Hepatocyte (in vitro differentiated cells): Measurements from ENCODE around the gene SH3RF1.

Experiments
- CTCF ChIP-seq: fragments of 200-600 bp; sonication (generic); IDR thresholded peaks from 2 replicates; pipeline ENCODE4 v1.5.1; 2016; ENCODE audit warnings: antibody characterized with exemption, mild to moderate bottlenecking; ENCODE audit not compliant: poor library complexity
- EZH2 ChIP-seq: fragments of 200-600 bp; sonication (generic); IDR thresholded peaks from 2 replicates; pipeline ENCODE4 v1.6.1; 2016; ENCODE audit warnings: antibody characterized with exemption, mild to moderate bottlenecking, borderline replicate concordance

GRCh38 chr4:169266661-169267060 lies 4.1 kb downstream of the SH3RF1 start:
- TF ChIP-seq EZH2, result no peak
- no peak for TF ChIP-seq CTCF
